ENCODE data around the gene PLEKHA6. TPM values are rescaled to one million over a fixed set of nuclear protein-coding genes. Genes with fewer than 3 reads are reported as not detected.

The PLEKHA6 gene
- total RNA-seq, 6 donors from 2014 or later: 3.3 to 6.9 (median 4.9) TPM

GRCh38 chr1:204337036-204337429 lies 22.7 kb downstream of the PLEKHA6 start:
- no peak for TF ChIP-seq EP300 (IDR thresholded peaks at IDR 0.05)
- no peak for TF ChIP-seq POLR2AphosphoS5 (IDR thresholded peaks at IDR 0.05)
- no peak for TF ChIP-seq POLR2A (IDR thresholded peaks at IDR 0.05)
- no peak for TF ChIP-seq CTCF (IDR thresholded peaks at IDR 0.05)
- H3K9me3 ChIP-seq: no peaks in the 10 kb centered on the region
- H3K4me3 ChIP-seq: no peak overlapping the region
- DNase-seq (no peak), ATAC-seq (ENCODE audit: low FRiP score in 2 of 2) (peak in 1 of 2 donors; percentile 32)
- H3K27ac ChIP-seq: no peak overlapping the region
- 81 to 85% methylated on average over 3 of the region's 3 CpGs for WGBS, 2 donors
- H3K4me1 ChIP-seq: no peaks in the 10 kb centered on the region
- no peaks in the 10 kb centered on the region for H3K27me3 ChIP-seq
- no peaks in the 10 kb centered on the region for H3K36me3 ChIP-seq

GRCh38 chr1:204336421-204337035 lies 23.2 kb downstream of the PLEKHA6 start:
- no peaks in the 10 kb centered on the region for H3K4me1 ChIP-seq
- 95 to 100% methylated on average over 3 of the region's 3 CpGs for WGBS, 2 donors
- no peaks in the 10 kb centered on the region for H3K27me3 ChIP-seq
- TF ChIP-seq POLR2A (IDR thresholded peaks at IDR 0.05): no peak
- TF ChIP-seq CTCF (IDR thresholded peaks at IDR 0.05): no peak
- no peak for TF ChIP-seq EP300 (IDR thresholded peaks at IDR 0.05)
- no peak for TF ChIP-seq POLR2AphosphoS5 (IDR thresholded peaks at IDR 0.05)
- H3K27ac ChIP-seq: no peak overlapping the region
- DNase-seq: no peak
- no peaks in the 10 kb centered on the region for H3K9me3 ChIP-seq
- no peak overlapping the region for H3K4me3 ChIP-seq
- no peak for ATAC-seq (ENCODE audit: low FRiP score in 2 of 2)
- no peaks in the 10 kb centered on the region for H3K36me3 ChIP-seq

- TF ChIP-seq POLR2A (IDR thresholded peaks at IDR 0.05) (no peak), CTCF (IDR thresholded peaks at IDR 0.05) (no peak), EP300 (IDR thresholded peaks at IDR 0.05) (no peak)
- no peaks in the 10 kb centered on the region for H3K4me1 ChIP-seq
- no peaks in the 10 kb centered on the region for H3K9me3 ChIP-seq
- H3K27me3 ChIP-seq: no peaks in the 10 kb centered on the region
- no peak overlapping the region for H3K27ac ChIP-seq
- H3K36me3 ChIP-seq: no peaks in the 10 kb centered on the region
- no peak for ATAC-seq (ENCODE audit: low FRiP score in 2 of 2)
- no peak overlapping the region for H3K4me3 ChIP-seq
- DNase-seq: no peak
- WGBS, 2 donors: 79% methylated on average over 1 of the region's 1 CpG; no CpG with 5 or more reads in 1 of the 2 donors
Measured at GRCh38 chr1:204335533-204335932, 24.2 kb downstream of the PLEKHA6 start.

- DNase-seq: no peak
- no peaks in the 10 kb centered on the region for H3K4me1 ChIP-seq
- H3K27ac ChIP-seq: no peak overlapping the region
Measured at GRCh38 chr1:204335085-204335484, 24.6 kb downstream of the PLEKHA6 start.

More at GRCh38 chr1:204335085-204335484, 24.6 kb downstream of the PLEKHA6 start:
- TF ChIP-seq POLR2A (IDR thresholded peaks at IDR 0.05): no peak
- no peak for TF ChIP-seq POLR2AphosphoS5 (IDR thresholded peaks at IDR 0.05)
- TF ChIP-seq EP300 (IDR thresholded peaks at IDR 0.05): no peak
- no peak for TF ChIP-seq CTCF (IDR thresholded peaks at IDR 0.05)
- Histone ChIP-seq H3K4me3 (no peak overlapping the region), H3K9me3 (no peaks in the 10 kb centered on the region), H3K27me3 (no peaks in the 10 kb centered on the region), H3K36me3 (no peaks in the 10 kb centered on the region)
- no peak for ATAC-seq (ENCODE audit: low FRiP score in 2 of 2)
- 86 to 87% methylated on average over 1 of the region's 1 CpG for WGBS, 2 donors
